ENCODE measurements around the gene GSX2.

Gene GSX2

DNA sequence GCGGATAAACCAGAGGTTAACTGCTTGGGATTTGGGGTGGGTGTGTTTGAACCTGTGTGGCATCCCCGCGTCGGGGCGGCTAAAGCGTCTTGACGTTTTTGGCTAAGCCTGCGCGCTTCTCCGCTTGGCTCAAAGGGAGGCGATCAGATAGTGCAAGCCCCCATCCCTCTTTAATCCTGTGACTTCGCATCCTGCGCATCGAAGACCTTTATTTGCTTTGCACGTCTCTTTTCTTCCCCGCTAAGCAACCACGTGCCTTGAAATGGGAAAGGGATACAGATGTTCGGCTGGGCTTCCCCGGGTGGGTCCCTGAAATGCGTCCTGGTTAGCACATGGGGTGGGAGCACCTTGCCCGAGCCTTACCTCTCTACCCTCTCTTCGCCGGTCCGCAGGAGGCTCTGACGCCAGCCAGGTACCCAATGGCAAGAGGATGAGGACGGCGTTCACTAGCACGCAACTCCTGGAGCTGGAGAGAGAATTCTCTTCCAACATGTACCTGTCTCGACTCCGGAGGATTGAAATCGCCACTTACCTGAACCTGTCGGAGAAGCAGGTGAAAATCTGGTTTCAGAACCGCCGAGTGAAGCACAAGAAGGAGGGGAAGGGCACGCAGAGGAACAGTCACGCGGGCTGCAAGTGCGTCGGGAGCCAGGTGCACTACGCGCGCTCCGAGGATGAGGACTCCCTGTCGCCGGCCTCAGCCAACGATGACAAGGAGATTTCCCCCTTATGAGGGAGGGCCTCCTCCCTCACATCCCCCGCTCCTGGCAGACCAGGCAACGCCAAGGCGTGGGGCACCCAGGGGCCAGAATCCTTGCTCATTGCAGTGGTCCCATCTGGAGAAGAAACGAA is 1.5 kb downstream of the GSX2 start:
- no peak for DNase-seq (ENCODE audit: low read depth)
- TF ChIP-seq, protein P1, sequence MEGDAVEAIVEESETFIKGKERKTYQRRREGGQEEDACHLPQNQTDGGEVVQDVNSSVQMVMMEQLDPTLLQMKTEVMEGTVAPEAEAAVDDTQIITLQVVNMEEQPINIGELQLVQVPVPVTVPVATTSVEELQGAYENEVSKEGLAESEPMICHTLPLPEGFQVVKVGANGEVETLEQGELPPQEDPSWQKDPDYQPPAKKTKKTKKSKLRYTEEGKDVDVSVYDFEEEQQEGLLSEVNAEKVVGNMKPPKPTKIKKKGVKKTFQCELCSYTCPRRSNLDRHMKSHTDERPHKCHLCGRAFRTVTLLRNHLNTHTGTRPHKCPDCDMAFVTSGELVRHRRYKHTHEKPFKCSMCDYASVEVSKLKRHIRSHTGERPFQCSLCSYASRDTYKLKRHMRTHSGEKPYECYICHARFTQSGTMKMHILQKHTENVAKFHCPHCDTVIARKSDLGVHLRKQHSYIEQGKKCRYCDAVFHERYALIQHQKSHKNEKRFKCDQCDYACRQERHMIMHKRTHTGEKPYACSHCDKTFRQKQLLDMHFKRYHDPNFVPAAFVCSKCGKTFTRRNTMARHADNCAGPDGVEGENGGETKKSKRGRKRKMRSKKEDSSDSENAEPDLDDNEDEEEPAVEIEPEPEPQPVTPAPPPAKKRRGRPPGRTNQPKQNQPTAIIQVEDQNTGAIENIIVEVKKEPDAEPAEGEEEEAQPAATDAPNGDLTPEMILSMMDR (IDR thresholded peaks at IDR 0.05; ENCODE audit: low read depth, low read length, missing control alignments): no peak
- H3K4me3 ChIP-seq (ENCODE audit: low read depth, low read length): peak overlapping the region; percentile 21
- in situ Hi-C loops (cut with HindIII; ENCODE audit: low sequenced_read_pairs): no loop called here

DNA sequence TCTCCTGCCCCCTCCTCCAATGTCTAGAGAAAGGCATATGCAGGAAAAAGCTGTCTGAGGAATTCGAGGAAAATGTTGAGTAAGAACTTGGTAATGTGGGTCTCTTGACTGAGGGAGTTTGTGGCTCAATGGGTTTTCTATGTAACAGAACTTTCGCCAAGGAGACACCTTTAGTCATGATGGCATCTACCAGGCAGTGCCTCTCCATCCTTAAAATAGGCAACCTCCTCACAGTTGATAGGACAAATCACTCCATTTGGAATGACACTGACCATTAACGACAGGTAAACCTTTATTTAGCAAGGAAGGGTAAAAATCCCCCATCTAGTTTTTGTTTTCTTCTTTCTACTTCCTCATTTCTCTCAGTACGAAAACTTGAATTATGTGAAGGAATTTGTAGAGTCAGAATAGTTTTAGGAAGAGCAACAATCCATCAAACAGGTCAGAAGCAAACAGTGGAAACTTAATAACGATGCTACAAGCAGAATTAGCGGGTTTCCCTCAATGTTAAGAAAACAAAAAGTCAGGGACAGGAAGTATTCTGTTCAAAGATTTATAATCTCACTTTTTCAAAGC is 2.7 kb downstream of the GSX2 start:
- TF ChIP-seq, protein P1 (IDR thresholded peaks at IDR 0.05; ENCODE audit: low read depth, low read length, missing control alignments): no peak
- in situ Hi-C loops (cut with HindIII; ENCODE audit: low sequenced_read_pairs): no loop called here
- DNase-seq (ENCODE audit: low read depth): no peak
- no peak overlapping the region for H3K4me3 ChIP-seq (ENCODE audit: low read depth, low read length)

DNA sequence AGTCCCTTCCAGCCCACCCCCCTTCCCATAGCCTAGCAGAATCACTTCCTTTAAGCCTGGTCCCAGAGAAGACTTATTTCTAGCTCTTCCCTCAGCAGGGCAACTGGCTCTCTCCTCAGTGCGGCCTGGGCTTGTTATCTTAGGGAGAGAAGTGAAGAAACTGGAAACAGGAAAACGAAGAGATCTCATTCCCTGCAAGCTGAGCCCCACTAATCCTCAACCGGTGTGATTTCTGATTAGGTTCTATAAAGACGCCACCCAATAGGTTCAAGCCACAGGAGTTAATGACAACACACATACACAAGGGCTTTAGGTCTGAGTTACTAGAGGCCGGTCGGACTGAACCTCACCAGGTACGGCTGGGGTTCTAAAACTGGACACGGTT is 3.2 kb downstream of the GSX2 start:
- TF ChIP-seq, protein P1 (IDR thresholded peaks at IDR 0.05; ENCODE audit: low read depth, low read length, missing control alignments): no peak
- no peak overlapping the region for H3K4me3 ChIP-seq (ENCODE audit: low read depth, low read length)
- no peak for DNase-seq (ENCODE audit: low read depth)
- in situ Hi-C loops (cut with HindIII; ENCODE audit: low sequenced_read_pairs): no loop called here

DNA sequence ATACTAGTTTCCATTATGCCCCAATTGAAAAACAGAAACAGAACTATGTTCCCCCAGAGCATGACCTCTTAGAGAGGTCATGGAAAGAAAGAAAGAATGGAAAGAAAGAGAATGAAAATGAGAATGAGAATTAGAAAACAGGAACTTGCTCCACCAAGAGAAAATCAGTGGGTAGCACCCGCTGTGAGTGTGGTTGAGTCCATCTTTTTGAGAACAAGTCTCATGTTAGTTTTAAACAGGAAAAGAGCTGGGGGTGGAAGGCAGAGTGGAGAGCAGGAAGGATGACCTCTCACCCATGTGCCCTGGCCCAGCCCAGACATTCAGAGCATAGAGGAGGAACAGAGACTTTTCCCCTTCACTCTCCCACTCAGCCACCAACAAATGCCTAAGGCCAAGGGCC is 4.9 kb downstream of the GSX2 start:
- no peak for DNase-seq (ENCODE audit: low read depth)
- TF ChIP-seq, protein P1 (IDR thresholded peaks at IDR 0.05; ENCODE audit: low read depth, low read length, missing control alignments): no peak
- no peak overlapping the region for H3K4me3 ChIP-seq (ENCODE audit: low read depth, low read length)
- in situ Hi-C loops (cut with HindIII; ENCODE audit: low sequenced_read_pairs): no loop called here

DNA sequence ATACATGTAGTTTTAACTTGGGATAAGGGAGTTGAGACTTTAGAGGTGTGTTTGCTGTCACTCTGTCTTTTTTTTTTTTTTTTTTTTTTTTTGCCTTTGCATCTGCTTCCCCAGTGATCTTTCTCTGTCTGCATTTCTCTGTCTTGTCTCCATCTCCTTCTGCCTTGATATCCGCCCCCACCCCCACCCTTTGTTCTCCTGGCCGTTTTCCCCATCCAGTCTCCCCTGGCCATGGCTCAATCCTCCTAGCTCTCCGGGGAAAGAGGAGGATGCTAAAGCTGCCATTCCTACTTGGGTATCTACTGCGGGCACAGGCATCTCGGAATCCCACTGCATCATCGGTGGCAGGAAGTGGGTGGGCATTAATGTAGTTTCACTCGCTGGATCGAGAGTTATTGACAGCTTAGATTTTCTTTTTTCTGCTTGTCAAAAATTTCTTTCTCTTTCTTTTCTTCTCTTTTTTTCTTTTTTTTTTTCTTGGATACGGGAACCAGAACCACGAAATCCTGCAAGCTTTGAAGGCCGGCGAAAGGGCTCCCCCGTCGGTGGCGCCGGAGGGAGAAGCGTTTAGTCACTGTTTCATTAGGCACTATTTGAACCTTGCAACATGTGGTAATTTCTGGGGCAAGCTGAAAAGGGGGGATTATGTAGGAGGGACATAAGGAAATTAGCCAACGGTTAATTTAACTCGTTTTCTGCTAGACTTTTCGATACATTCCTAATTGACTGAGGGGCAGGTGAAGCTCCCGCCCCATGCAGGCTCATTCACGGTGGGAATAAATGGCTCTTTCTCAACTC is 8.2 kb downstream of the GSX2 start:
- DNase-seq (ENCODE audit: low read depth): no peak
- no peak overlapping the region for H3K4me3 ChIP-seq (ENCODE audit: low read depth, low read length)
- in situ Hi-C loops (cut with HindIII; ENCODE audit: low sequenced_read_pairs): no loop called here
- TF ChIP-seq, protein P1 (IDR thresholded peaks at IDR 0.05; ENCODE audit: low read depth, low read length, missing control alignments): peak; percentile 23

DNA sequence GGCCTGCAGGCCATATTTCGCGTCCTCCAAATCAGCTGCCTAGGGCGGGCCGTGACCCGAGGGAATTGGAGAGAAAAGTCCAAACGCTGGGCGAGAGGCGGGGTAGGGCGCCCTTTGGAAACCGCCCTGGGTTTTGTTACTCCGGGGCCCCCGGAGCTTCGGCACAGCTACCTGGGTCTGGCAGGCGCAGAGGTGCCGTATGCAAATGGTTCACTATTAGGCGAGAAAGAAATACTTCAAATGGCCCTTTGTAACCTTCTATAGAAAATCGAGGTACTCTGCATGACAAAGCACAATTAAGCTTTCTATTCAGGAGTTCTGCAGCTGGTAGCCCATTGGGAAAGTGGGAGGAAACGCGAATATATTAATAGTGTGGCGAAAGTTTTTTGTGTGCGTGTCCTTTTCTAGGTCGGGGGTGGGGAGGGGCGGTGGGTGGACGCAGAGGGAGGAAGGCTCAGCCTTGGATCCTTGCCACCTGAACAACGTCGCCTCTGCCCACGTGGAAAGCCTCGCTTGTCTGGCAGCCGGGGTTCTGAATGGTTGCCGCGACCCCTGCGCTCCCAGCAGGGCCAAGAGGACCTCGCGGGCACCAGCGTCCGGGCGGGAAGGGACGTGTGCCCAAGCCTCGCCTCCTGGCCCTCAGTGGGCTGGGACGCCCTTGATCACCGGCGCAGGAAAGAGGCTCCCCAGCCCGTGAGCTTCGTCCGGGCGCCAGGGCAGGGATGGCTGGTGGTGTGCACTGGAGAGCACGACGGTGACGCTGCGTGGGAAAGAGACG is 9.5 kb downstream of the GSX2 start:
- in situ Hi-C loops (cut with HindIII; ENCODE audit: low sequenced_read_pairs): no loop called here
- TF ChIP-seq, protein P1 (IDR thresholded peaks at IDR 0.05; ENCODE audit: low read depth, low read length, missing control alignments): no peak
- no peak for DNase-seq (ENCODE audit: low read depth)
- H3K4me3 ChIP-seq (ENCODE audit: low read depth, low read length): no peak overlapping the region
